Activated gamma-delta T cell treated with anti-CD3 and anti-CD28 coated beads, Interleukin-2, amount 50 U/mL, for 16 hours (primary cell): ENCODE results near the gene ABCC6.
"Not testable (repeated sequence)": the region's sequence is repeated elsewhere in the genome, so short reads cannot be mapped to it uniquely, and the experiment has no call there.

ENCODE experiments used
- DNase-seq: peaks from one replicate; pipeline ENCODE4 v3.0.0-alpha.2; 2020; ENCODE audit warnings: low read depth

The ABCC6 gene

DNA sequence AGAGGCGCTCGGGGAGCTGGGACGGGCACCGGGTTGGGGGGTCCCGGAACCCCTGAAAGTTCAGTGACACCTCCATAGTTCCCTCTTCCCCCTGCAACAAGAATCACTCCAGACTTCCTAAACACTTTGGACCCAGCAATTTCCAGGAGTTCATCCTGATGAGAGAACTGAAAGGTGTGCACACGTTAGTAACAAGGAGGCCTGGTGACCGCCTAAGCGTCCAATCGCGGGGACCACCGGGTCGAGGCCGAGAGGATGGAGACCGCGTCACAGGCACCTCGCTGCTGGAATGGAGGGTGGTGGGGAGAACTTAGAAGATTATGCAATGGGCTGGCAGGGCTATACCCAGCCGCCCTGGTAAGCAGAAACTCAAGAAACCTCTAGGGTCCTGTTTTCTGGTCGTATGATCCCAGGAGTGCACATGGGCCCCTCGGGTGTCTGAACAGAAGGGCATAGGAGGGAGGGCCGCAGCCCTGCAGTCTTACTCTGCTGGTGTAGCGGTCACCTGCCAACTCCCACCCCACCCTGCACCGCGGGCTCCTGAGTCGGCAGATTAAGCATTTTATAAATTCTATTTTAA is 458 bp upstream of the ABCC6 start:
- not testable (repeated sequence) for DNase-seq

DNA sequence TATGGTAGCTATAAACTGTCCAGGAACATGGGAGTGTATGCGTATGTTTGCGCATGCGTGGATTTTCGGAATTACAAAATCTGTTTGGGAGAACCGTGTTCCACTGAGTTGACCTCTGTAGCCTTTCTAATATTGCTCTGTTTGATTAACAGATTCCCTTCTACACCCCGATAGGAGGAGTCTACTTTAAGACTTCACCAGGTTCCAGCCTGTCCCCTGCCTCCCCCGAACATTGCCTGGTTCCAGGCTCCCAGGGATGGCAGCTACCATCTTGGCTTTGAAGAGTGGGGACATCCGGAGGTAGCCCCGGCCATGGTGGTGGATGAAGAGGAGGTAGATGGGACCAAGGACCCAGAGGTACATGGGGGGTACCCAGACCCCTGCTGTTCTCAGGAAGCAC is 1.9 kb downstream of the ABCC6 start:
- DNase-seq: not testable (repeated sequence)

DNA sequence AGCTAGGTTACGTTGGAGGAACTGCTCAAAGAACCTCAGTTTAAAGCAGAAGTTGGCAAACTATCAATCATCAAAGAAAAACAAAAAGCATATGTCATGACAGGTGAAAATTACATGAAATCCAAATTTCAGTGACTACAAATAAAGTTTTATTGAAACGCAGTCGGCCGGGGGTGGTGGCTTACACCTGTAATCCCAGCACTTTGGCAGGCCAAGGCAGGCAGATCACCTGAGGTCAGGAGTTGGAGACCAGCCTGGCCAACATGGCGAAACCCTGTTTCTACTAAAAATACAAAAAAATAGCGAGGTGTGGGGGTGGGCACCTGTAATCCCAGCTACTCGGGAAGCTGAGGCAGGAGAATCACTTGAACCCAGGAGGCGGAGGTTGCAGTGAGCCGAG is 2.8 kb downstream of the ABCC6 start:
- DNase-seq: not testable (repeated sequence)

DNA sequence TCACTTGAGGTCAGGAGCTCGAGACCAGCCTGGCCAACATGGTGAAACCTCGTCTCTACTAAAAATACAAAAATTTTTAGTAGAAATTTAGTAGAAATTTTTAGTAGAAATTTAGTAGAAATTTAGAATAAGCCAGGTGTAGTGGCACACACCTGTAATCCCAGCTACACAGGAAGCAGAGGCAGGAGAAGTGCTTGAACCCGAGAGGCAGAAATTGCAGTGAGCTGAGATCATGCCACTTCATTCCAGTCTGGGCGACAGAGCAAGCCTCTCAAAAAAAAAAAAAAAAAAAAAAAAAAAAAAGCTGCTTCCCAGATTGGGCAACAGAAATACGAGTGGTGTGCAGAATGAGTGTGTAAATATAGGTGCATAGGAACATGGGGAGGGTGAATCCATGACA is 4.5 kb downstream of the ABCC6 start:
- DNase-seq: not testable (repeated sequence)

DNA sequence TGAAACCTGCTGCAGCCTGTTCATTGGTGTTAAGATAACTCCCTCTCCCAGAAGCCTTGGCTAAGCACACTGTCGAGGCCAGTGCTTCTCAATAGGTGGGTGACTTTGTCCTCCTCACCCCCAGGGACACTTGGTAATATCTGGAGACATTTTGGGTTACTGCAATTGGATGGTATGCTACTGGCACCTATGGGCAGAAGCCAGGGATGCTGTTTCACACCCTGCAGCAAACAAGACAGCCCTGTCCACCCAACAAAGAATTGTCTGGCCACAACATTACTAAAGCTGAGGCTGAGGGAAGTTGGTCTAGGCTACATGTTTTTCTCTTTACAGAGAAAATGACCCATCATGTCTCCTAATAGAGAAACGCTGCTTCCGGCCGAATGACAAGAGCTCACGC is 4.9 kb downstream of the ABCC6 start:
- DNase-seq: not testable (repeated sequence)

DNA sequence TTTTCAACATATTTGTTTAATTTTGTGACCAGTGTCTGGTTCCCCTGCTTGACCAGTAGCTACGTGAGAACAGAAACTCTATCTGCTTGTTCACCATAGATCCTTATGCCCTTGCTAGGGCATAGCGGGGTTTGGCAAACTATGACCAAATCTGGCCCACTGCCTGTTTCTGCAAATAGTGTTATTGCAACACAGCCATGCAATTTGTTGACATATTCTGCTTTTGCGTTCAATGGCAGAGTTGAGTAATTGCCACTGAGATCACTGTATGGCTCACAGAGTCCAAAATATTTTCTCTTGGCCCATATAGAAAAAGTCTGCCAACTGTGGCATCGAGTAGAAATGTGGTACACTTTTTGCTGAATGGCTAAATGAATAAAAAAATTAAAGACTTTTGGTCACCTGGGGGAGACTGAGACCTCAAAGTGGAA is 9.4 kb downstream of the ABCC6 start:
- DNase-seq: not testable (repeated sequence)

DNA sequence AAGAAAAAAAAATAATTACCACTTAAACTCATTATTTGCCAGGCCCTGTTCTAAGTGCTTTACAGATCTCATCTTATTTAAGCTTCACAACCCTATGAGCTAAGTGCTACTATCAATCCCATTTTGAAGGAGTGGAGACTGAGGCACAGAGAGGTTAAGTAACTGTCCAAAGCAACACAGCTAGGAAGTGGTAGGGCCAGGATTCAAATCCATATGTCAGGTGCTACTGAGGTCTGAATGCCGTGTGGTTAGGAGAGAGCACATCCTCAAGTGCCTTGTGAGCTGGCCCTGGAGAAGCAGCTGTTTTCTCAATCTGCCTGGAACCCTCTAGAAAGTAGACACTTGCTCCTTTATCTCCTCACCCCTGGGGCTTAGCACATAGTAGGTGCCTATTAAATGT is 11.9 kb downstream of the ABCC6 start:
- DNase-seq: not testable (repeated sequence)

DNA sequence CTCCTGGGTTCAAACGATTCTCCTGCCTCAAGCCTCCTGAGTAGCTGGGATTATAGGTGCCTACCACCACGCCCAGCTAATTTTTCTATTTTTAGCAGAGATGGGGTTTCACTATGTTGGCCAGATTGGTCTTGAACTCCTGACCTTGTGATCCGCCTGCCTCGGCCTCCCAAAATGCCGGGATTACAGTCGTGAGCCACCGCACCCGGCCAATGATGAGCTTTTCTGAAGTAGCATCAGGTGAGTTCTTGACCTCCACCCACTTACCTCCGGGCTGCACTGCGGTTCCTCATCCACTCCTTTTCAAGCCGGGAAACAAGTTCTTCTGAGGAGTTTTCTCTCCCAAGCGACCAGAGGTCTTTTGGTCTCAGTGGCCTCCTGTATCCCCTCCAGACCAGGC is 14.8 kb downstream of the ABCC6 start:
- not testable (repeated sequence) for DNase-seq

DNA sequence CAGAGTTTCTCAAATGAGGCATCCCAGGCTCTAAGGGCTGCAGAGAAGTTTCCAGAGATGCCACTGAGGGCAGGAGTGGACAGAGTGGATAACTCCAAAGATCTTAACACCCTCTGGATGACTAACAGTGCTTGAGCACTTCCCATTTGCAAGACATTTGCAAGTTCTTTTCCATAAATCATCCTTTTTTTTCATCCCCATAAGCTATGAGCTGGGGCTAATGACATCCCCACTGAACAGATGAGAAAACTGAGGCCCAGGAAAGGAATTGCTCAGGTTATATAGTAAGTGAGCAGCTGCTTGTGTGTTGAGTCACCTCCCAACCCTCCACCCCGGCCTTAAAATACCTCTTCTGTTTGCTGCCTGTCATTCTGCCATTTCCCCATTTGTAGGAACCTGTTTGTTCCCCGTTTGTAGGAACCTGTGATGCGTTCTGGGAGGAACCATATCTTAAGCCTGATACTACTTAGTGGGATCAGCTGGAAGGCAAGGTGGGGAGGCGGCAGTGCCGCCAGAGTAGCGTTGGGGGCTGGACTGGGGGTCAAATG is 15.4 kb downstream of the ABCC6 start:
- not testable (repeated sequence) for DNase-seq

DNA sequence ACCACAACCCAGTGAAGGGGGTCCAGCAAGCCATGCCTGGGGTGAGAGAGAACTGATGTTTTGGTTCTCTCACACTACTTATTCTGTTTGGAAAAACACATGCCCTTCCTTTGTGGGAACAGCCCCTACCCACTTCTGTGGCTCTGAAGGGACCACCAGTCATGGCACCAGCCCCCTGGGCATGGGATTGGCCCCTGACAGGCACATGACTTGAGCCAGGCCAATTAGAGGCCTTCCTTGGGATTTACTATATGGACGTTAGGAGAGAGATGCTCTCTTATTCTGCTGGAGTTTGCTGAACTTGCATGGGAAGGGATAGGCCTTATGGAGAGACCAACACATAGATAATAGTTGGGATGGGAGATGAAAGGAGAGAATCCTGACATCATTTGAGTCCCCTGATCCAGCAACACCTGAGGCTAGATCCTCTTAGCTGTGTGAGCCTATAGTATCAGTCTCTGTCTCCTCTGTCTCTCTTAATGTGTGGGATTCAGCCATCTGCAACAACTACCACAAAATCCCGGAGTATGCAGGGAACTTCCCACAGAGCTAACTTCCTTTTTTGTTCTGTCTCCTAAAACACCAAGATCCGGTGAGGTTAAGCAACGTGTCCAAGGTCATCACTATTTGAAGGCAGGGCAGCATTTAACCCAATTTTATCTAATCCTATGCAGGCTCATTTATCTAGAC is 16.1 kb downstream of the ABCC6 start:
- not testable (repeated sequence) for DNase-seq

DNA sequence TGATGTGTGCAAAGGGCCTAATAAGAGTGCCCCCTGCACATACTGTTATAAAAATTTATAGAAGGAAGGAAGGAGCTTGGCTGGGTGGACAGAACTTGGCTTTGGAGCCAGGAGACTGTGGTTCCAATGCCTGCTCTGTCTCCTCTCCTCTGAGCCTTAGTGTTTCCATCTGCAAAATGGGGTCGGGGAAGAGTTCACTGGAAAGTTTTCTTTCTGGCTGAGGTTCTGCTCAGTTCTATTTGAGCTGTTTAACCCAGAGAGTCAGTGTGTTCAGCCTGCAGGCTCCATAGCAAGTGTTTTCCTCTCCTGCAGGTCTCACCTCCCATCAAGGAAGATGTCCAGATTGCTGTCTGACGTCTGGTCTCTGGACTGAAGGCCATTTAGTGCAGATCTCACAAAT is 17.4 kb downstream of the ABCC6 start:
- not testable (repeated sequence) for DNase-seq

DNA sequence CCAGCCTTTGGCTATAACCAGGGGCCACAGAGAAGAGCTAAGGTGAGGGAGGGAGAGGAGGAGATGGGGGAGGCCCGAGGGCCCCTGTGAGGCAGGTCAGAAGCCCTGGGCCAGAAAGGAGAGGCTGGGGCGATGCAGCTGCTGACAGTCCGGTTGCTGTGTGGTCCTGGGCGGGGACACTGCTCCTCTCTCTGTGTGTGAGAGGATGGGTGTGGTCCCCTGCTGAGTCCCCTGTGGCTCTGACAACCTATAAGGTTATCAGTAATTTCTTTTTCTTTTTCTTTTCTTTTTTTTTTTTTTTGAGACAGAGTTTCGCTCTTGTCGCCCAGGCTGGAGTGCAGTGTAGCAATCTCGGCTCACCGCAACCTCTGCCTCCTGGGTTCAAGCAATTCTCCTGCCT is 18.7 kb downstream of the ABCC6 start:
- DNase-seq: not testable (repeated sequence)

DNA sequence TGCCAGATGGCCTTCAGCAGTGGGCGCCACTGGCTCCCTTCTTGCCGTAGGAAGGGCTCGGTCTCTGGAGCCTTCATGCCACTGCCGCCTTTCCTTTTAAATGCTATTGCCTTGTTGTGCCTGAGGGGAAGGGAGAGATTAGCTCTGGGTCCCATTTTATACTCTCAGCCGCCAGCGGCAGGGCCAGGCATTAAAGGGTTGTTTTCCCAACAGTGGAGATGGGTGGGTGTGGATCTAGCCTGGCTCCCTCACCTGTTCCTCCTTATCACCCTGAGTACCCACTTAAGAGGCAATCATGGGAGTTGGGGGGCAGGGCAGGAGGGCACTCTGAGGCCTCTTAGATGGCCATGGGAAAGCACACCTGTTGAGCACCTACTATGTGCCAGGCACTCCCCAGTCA is 19.8 kb downstream of the ABCC6 start:
- DNase-seq: not testable (repeated sequence)

DNA sequence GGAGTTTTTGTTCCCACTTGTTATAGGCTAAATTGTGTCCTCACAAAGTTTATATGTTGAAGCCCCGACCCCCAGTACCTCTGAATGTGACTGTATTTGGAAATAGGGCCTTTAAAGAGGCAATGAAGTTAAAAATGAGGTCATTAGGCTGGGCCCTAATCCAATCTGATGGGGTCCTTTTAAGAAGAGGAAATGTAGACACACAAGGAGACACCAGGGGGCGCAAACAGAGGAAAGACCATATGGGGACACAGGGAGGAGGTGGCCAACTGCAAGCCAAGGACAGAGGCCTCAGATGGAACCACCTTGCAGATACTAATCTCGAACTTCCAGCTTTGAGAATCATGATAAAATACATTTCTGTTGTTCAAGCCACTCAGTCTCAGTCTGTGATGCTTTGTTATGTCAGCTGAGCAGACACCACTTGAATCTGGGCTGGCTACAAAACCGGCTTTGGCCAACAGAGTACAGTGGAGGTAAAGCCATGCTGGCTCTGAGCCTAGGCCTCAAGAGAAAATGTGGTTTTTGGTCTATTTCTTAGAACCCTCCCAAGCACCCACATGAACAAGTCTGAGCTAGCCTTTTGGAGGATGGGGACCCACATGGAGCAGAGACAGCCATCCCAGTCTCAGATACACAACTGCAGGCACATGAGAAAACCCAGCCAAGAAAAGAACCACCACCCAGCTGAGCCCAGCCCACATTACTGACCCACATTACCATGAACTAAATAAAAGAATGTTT is 20.7 kb downstream of the ABCC6 start:
- DNase-seq: not testable (repeated sequence)

DNA sequence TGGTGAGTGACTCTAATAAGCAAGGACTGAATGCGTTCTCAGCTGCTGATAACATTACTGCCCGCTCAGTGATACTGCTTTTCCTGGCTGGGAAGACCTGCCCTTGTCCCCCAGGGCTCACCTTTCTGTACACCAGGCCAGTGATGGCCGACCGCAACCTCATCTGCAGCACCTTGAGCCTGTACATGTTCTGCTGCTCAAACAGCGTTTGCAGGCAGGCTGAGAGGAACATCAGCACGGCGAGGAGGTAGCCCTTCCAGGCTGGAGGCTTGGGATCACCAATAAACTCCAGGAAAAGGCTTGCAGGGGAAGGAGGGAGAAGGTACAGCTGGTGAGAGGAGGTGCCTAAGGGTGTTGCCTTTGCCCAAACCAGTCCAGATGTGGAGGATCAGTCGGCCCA is 21.4 kb downstream of the ABCC6 start:
- DNase-seq: not testable (repeated sequence)

DNA sequence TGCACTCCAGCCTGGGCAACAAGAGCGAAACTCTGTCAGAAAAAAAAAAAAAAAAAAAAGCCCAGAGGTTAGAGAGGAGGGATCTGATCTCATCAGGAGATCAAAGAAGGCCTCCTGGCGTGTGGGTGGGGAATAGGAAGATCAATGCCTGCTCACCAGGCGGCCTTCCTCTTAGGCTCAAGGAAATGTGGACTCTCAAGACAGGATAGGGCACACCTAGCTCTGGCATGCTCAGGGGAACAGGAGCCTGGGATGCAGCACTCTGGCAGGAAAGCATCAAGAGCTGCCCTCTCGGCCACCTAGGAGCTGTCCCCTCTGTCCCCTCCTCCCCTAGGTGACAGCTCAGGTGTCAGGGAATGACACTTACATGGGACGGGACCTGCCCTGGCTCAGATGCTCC is 22.9 kb downstream of the ABCC6 start:
- not testable (repeated sequence) for DNase-seq

DNA sequence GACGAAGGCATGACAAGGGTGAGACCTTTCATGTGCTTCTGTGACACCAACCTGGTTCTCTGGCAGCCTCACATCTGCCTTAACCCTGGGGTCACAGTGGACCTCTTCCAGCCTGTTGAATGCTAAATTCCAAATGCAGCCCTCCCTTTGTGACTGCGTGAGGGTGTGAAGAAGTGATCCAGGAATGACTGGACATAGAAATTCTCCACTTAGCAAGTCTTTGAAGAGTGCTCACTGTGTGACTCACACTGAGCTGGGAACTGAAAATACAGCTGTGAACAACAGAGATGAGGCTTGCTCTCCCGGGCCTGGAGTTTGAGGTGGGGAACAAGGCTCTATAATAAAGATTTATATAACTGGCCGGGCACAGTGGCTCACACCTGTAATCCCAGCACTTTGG is 23.9 kb downstream of the ABCC6 start:
- DNase-seq: not testable (repeated sequence)

DNA sequence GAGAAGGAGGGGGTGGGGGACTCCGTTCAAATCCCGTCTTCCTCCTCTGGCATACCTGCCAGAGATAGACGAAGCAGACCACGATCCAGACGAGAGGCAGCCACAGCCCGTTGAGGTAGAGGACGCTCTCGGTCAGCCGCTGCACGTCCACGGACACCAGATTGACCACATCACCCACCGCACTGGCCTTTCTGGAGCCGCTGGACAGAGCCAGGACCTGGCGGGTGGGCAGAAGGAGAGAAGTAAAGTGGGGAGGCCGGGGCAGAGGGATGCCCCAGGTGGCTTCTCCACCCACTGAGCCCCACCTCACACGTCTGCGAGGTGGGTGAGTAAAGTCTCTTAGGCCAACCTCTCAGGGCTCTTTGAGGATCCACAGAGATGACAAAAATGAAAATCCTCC is 25.3 kb downstream of the ABCC6 start:
- no peak for DNase-seq

DNA sequence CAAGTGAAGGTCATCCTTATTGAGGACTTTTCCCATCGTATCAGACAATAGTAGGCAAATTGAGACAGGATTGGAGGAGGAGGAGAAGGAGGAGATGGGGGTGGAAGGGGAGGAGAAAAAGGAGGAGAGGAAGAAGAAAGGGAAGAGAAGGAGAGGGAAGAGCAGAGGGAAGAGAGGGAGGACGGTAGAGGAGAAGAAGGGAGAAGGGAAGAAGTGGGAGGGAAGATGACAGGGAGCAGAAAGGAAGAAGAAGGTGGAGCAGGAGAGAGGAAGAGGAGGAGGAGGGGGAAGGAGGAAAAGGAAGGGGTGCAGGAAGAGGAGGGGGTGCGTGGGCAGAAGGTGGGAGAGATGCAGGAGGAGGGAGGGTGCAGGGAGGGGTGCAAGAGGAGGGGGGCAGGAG is 26.0 kb downstream of the ABCC6 start:
- DNase-seq: no peak

DNA sequence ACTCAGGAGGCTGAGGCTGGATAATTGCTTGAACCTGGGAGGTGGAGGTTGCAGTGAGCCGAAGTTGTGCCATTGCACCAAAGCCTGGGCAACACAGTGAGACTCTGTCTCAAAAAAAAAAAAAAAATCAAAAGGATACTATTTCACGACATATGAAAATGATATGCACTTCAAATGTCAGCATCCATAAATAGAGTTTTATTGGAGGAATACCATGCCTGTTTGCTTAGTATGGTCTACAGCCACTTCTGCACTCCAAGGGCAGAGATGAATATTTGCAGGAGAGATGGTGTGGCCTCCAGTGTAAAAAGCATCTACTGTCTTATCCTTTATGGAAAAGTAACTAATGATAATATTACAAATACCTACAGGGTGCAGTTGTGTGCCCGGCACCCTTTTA is 27.2 kb downstream of the ABCC6 start:
- DNase-seq: no peak

DNA sequence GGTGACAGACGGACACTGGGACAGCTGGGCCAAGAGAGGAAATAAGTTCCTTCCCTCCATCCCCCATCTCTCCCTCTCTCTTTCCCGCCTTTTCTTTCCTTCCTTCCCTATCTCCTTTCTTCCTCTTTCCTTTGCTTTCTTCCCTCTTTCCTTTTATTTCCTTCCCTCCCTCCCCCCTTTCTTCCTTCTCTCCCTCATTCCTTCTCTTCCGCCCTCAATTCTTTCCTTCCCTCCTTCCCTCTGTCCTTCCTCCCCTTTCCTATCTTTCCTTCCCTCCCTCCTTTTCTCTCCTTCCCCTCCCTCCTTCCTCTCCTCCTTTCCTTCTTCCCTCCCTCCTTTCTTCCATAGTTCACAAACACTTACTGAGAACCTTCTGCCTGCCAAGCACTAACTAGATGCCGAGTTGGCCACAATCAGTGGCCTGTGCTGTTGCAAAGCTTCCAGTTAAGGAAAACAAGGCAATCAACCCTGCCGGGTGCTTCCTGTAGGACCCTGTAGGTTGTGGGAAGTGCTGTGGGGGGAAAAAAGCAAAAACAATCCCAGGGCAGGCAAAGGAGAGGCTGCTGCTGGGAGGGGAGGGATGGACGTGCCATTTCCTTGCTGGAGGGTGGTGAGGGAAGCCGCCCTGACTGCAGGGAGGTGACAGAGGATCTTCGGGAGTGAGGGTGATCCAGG is 31.7 kb downstream of the ABCC6 start:
- DNase-seq: no peak

DNA sequence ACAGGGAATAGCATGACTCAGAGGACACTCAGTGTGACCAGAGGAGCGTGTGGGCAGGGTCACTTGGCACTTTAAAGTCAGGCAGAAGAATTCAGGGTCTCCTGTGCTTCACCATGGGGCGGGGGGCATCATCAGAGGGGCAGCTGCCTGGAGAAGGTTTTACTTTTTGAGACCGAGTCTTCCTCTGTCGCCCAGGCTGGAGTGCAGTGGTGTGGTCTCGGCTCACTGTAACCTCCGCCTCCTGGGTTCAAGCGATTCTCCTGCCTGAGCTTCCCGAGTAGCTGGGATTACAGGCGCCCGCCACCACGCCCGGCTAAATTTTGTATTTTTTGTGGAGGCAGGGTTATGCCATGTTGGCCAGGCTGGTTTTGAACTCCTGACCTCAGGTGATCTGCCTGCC is 32.3 kb downstream of the ABCC6 start:
- DNase-seq: not testable (repeated sequence)
